GM08714 (cell line): ENCODE data around the gene PCMT1.
"Not testable (repeated sequence)": the region's sequence is repeated elsewhere in the genome, so short reads cannot be mapped to it uniquely, and the experiment has no call there.

Experiments used
- H3K4me3 ChIP-seq: fragments of 200-500 bp; sonication (Bioruptor generic); 2 replicates; pipeline ENCODE4 v1.5.1; 2014; ENCODE audit warnings: mild to moderate bottlenecking, low read length, inconsistent platforms
- ZNF274 ChIP-seq: IDR thresholded peaks from 2 replicates; pipeline ENCODE4 v1.6.1; 2012; ENCODE audit warnings: mild to moderate bottlenecking, low read depth, low read length

Gene PCMT1

DNA sequence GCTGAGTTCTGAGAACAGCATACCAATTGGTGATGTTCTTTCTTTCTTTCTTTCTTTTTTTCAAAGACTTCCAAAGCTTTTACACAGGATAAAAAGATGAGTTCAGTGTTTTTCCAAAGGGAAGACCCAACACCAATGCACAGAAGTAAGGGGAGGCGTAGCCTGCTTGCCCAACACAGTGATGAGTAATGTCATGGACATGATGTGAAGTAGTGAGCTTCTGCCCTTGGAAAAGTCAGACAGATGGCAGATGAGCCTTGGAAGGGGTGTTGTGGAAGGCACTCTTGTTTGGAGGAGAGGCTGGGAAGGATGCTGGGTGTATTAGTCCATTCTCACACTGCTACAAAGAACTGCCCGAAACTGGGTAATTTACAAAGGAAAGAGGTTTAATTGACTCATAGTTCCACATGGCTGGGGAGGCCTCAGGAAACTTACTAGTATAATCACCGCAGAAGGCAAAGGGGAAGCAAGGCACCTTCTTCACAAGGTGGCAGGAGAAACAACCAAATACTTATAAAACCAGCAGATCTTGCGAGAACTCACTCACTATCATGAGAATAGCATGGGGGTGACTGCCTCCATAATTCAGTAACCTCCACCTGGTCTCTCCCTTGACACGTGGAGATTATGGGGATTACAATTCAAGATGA lies 102.0 kb downstream of the PCMT1 start:
- no peak overlapping the region for H3K4me3 ChIP-seq
- no peak for TF ChIP-seq ZNF274

GRCh38 chr6:149852180-149852579 lies 102.6 kb downstream of the PCMT1 start:
- no peak for TF ChIP-seq ZNF274
- no peak overlapping the region for H3K4me3 ChIP-seq

DNA sequence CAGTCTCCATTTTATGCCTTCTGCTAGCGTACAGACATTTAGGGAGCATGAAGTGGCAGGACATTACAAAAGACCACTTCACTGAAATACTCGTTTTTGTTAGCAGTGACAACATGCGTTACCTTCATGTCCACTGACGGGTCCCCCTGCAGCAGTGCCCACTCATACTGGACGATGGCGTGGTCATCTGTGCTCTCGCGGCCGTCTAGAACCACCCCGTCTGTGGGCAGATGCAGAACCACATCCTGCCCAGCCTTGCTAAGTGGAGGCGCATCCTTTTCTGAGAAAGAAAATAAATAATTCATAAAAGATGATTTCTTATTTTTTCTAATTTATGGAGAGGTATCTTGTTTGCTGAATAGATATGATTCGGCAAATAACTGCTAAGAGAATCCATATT lies 103.3 kb downstream of the PCMT1 start:
- no peak overlapping the region for H3K4me3 ChIP-seq
- TF ChIP-seq ZNF274, result no peak

GRCh38 chr6:149854017-149854416 lies 104.5 kb downstream of the PCMT1 start:
- H3K4me3 ChIP-seq, result not testable (repeated sequence)

DNA sequence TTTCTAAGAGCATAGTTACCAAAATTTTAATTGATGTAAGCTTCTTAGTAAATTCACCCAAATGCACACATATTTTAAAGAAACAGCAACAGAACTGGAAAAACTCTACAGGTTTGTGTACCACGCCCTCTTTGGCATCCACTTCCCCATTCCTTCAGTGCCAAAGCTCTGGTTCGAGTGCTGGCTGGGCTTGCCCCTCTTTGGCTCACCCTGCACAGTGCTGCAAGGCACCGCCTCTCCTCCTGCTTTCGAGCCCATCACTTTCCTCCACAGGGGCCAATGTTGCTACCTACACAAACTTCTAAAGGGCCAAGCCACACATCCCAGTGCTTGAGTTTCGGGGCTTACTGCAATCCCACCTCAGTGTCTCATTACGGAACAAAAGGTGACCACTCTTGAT lies 105.0 kb downstream of the PCMT1 start:
- no peak for TF ChIP-seq ZNF274

GRCh38 chr6:149855040-149855654 lies 105.6 kb downstream of the PCMT1 start:
- no peak for TF ChIP-seq ZNF274
- no peak overlapping the region for H3K4me3 ChIP-seq

More for the DNA sequence above, 105.0 kb downstream of the PCMT1 start:
- H3K4me3 ChIP-seq, result no peak overlapping the region

DNA sequence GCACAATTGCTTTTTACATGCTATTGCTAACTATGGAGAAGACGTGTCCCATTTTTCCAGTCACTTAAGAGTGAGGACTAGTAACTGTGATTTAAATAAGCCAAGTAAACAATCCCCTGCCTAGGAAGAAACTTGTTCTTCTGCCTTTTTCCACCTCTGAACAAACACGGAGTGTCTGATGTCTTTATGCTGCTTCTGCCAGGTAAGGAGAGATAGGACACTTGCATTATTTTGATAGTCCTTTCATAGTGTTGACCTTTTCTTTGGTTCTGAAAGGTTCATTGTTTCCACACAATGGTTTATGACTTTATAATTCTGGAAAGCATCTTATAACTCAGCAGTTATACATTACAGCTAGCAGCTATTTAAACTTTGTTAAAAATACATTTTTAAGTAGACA lies 106.2 kb downstream of the PCMT1 start:
- no peak overlapping the region for H3K4me3 ChIP-seq
- no peak for TF ChIP-seq ZNF274

DNA sequence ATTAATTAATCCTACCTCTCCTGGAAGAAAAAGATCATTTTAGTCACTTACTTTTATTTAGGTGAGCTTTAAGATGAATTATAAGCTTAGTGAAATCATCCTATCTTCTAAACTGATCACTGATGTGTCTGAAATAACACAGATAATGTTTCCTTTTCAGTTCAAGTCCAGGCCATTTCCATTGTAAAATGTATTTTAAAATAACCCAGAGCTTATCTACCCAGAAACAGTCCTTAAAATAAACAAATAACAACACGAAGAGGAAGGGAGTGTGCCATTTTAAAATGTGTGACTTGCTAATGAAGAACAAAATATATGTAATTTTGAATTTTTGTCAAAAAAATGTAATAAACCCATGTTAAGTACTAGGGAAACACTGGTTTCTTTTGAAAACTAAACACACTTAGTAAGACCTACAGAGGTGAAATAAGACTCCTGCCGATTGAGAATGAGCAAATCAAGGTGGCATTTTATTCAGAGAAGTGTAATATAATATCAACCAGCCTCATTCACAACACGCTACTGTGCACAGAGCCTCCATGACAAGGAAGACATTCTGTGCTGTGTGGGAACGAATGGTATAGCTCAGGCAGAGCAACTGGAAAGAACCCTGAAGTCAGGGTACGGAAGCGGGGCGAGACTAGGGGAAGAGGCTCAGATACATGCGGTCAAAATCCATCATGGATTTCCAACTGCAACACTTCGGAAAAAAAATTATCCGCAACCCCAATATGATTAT lies 106.9 kb downstream of the PCMT1 start:
- no peak overlapping the region for H3K4me3 ChIP-seq
- TF ChIP-seq ZNF274, result no peak

DNA sequence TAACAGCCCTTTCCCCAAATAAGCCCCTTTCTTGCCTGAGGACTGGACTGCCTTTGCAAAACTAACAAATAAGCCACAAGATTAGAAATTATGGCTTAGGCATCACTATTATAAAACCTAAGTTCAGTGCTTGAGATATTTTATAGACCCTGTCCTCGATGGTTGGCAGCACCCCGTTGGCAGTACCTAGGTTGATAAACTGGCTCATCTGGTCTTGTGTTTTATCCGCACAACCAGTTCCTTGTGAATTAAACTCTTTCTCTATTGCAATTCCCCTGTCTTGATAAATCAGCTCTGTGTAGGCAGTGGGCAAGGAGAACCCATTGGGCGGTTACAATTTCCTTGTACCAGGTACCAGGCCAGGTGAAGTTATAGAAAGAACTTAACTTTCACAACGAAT lies 108.0 kb downstream of the PCMT1 start:
- no peak overlapping the region for H3K4me3 ChIP-seq
- no peak for TF ChIP-seq ZNF274

DNA sequence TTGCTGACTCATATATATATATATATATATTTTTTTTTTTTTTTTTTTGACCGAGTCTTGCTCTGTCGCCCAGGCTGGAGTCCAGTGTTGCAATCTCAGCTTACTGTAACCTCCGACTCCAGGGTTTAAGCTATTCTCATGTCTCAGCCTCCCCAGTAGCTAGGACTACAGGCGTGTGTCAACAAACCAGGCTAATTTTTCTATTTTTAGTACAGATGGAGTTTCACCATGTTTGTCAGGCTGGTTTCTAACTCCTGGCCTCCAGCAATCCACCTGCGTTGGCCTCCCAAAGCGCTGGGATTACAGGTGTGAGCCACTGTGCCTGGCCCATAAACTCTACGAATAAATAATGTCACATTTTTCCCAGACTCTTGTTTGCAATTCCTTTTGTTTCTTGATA lies 109.8 kb downstream of the PCMT1 start:
- H3K4me3 ChIP-seq, result no peak overlapping the region
- no peak for TF ChIP-seq ZNF274

DNA sequence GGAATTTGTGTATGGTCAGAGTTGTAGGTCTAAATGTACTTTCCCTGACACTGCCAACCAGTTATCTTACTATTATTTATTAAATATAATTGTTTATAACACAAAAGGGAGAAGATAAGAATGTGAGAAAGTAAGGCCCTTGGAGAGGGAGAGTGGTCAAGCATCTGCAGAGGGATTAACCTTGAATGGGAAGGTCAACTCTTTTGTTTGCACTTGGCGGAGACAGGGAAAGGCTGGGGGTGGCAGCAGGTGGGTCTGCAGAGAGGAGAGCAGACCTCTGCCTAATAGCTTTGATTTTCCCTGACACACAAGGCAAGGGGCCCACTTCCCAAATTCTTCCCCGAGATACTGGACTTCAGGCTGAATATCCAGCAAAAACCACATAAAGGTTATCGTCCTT lies 110.4 kb downstream of the PCMT1 start:
- H3K4me3 ChIP-seq, result no peak overlapping the region
- TF ChIP-seq ZNF274, result no peak

DNA sequence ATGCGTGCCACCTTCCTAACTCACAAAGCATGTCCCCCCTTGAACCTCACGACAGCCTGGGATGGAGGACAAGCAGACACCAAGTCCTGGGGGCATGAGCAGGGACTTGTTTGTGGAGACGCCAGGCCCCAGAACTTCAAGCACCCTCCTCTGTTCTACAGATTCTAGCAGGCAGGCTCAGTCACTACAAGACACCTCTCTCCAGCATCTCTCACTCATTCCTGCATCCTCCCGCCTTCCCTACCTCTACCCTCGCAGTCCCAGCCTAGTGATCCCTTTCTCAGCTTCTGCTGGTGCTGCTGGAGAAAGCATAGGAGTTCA lies 110.9 kb downstream of the PCMT1 start:
- H3K4me3 ChIP-seq, result no peak overlapping the region
- TF ChIP-seq ZNF274, result no peak
